HuH-7.5 (cell line): ENCODE measurements around the gene TSHB.
"Not testable (repeated sequence)": the region's sequence is repeated elsewhere in the genome, so short reads cannot be mapped to it uniquely, and the experiment has no call there.

ENCODE experiments used
- DNase-seq: peaks from one replicate; pipeline ENCODE4 v3.0.0; 2011; ENCODE audit warnings: low spot score

Gene TSHB

DNA sequence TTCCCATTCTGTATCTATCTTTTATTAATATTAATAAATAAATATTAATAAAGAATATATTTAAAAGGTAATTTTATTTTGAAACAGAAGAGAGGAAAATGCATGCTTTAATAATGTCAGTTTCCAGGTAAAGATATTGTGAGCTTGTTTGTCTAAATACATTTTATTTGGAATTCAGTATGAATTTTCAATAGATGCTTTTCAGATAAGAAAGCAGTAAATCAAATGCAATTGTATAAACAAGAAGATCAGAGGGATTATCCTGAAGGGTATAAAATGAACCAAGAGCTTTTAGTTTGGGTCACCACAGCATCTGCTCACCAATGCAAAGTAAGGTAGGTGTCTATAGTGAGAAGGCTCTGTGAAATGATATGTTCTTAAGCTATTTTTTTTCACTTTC lies at the start of gene TSHB:
TSHB (plus strand) TSS at position 301 of the 400 bp plus-strand sequence. CDS start 3,537 bp downstream, outside the sequence.
- DNase-seq = no peak

GRCh38 chr1:114982251-114982650 lies 47.4 kb upstream of the TSHB start:
- DNase-seq = no peak

- DNase-seq = no peak
These were observed 43.3 kb upstream of the TSHB start for GRCh38 chr1:114986286-114986685.

DNA sequence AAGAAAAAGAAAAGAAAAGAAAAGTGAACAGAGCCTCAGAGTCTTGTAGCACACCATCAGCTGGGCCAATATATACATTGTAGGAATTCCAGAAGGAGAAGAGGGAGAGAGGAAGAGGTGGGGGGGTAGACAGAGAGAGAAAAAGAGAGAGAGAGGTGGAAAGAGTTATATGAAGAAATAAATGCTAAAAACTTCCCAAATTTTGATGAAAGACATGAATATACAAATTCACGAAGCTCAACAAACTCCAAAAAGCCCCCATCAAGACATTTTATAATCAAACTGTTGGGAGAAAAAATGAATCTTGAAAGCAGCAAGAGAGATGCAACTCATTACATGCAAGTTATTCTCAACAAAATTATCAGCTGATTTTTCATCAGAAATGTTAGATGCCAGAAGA lies 41.5 kb upstream of the TSHB start:
- no peak for DNase-seq

DNA sequence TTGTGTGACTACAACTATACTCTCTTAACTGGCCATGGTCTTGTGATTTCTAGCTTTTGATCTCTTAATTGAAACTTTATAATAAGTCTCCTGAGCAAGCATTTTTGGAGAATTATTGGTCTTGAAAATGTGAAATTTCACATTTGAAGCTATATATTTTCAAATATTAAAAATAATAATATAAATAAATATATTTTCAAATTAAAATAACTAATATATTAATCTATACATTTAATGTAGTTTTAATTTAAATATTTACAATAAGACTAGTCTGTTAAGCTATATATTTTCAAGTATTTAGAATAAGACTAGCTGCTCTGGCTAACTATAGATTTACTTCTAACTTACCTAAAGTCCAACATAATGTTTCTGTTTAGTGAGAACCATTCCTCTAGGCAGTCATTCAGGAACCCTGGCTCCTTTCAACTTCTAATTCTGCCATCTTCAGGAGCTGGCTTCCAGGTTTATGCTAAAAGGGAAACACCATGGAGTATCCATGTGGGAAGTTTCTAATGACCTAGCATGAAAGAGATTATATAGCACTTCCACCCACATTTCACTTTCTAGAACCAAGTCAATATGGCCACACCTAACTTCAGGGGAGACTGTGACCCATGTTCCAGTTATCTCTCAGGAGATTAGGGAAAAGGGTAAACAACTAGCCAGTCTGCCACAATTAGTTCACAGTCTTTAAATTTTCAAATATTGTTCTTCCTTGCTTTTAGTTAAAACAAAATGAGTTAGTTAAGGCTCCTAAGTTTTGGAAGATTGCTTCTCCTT lies 31.9 kb upstream of the TSHB start:
- DNase-seq = no peak

DNA sequence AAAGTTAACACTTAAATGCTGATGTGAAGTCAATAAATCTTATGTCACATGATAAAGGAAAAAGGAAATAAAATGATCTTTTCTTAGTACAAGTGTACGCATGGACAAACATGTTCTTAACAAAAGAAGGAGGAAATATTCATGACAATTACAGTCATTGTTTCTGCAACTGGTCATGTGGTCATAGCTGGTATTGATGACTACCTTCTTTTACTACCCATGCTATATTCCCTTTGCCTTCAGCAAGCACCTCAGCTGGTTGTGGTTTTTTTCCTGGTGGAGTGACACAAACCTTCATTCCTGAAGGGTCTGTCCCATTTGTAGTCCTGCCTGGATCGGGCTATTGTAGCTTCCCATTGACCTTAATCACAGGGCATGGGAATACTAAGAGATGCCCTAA lies 23.4 kb upstream of the TSHB start:
- no peak for DNase-seq

- no peak for DNase-seq
These were observed 17.6 kb upstream of the TSHB start for GRCh38 chr1:115012006-115012405.

GRCh38 chr1:115012434-115012833 lies 17.2 kb upstream of the TSHB start:
- DNase-seq = no peak

DNA sequence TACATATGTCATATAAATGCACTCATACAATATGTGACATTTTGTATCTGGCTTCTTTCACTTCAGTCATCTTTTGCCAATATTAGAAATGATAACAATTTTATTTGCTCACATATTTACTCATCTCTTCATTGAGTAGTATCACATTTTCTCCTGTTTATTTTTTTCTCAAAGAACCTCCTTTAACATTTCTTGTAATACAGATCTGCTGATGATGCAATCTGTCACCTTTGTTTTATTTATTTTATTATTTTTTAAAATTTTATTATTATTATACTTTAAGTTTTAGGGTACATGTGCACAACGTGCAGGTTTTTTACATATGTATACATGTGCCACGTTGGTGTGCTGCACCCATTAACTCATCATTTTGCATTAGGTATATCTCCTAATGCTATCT lies 15.8 kb upstream of the TSHB start:
- no peak for DNase-seq

GRCh38 chr1:115019549-115019948 lies 10.1 kb upstream of the TSHB start:
- DNase-seq = not testable (repeated sequence)

GRCh38 chr1:115021145-115021544 lies 8.5 kb upstream of the TSHB start:
- DNase-seq = no peak

DNA sequence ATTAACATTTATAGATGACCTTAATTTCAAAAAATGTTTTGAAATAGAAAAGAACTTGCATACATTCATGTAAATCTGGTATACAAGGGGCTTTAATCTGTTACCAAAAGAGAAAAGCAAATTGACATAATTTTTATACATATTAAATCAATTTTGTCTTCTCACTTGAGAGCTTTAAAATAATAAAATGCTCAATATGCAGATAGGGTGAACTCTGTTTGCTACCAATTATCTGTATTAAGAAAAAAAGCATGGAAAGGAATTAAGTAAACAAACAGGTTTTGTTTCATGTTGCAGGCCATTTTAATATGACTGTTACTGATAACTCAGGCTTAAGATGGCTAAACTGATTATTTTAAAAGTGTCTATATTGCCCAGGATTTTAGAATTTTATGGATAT lies 6.0 kb upstream of the TSHB start:
- DNase-seq = no peak

DNA sequence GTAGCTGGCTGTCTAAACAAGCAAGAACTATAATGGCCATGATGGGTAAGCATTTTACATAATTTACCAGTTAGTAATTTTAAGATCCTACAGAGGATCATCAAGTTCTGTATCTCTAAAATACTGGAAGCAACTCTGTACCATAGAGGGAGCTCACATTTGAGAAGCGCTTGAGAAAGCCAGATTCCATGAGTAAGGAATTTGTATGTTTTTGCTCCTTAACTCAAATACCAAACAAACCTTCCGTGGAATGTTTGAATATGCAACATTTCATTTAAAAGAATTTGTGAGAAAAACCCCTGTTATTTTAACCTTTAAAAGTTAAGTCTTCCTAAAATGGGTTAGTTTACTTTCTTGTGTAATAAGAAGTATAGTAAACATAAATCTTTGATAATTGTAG lies 2.0 kb downstream of the TSHB start:
- DNase-seq = no peak

GRCh38 chr1:115035652-115036051 lies 6.0 kb downstream of the TSHB start:
- no peak for DNase-seq

DNA sequence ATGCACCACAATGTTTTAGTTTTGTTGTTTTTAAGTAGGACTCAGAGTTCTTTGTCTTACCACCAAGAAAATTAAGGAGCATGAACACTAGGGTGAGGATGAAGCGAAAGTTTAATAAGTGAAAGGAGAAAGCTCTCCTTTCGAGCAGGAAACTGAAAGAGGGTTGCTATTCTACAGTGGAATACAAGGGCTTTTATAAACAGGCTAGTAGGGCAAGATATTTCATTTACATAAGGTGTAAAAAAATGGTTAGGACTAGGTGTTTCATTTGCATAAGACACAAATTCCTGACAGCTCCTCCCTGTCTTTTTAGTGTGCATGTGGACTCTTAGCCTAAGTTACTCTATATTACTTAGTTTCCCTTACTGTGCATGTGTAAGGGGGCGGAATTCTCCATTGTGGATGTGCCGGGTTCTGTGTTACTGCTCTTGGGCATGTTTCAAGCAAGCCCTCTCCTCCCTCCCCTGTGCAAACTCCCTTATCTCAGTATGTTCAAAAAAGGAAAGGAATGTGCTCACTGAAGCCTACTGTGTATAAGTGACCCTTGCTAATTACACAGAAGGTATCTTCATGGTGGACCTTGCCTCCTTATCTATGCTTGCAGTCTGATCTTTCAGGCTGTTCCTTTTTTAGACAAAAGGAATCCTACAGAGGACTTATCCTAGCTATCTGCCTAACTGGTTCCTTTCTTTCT lies 7.3 kb downstream of the TSHB start:
- DNase-seq = no peak

- no peak for DNase-seq
These were observed 10.9 kb downstream of the TSHB start for GRCh38 chr1:115040501-115040900.

DNA sequence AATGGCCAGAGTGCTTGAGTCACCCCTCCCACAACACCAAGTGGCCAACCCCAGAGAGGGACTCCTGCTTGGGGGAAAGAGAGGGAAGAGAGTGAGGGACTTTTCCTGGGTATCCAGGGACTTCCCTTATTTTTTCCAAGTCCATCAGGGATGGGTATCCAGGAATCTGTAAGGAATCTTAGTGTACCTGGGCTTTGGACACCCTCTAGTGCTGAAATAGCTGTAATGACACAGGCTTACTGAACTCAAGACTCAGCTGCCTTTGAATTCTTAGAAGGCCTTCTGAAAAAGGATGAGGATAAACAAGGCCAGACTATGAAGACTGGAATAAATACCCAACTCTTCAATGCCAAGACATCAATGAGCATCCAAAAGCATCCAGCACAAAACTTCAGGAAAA lies 12.0 kb downstream of the TSHB start:
- no peak for DNase-seq

DNA sequence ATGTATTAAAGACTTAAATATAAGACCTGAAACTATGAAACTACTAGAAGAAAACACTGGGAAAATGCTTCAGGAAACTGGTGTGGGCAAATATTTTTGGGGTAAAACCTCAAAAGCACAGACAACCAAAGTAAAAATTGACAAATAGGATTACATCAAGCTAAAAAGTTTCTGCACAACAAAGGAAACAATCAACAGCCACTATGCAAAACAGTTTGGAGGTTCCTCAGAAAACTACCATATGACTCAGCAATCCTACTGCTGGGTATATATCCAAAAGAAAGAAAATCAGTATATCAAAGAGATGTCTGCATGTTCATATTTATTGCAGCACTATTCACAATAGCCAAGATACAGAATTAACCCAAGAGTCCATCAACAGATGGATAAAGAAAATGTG lies 17.1 kb downstream of the TSHB start:
- no peak for DNase-seq

- DNase-seq = no peak
These were observed 22.2 kb downstream of the TSHB start for GRCh38 chr1:115051850-115052249.

DNA sequence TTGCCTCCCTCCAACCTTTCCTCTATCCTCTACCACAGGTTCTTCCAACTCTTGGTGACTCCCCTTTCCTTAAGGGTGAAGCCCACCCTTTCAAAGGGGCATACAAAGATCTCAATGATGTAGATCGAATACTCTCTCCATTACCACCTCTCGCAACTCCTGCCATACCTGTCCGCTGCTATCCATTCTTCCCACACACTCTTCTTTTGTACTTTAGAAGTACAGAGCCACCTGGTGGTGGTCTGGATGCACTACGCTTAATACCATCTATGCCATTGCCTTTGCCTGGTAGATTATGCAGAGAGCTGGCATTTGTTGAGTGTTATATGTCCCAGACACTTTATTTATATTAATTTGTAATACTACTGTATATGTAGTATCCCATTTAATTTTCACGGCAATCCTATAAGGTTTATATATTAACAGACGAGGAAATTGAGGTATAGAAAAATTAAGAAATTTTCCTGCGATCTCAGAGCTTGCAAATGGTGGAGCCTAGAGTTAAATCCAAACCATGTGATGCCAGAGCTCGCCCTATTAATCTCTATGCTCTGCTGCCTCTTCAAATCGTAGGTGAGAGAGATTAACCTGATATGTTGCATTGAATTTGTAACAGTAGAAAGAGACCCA lies 22.9 kb downstream of the TSHB start:
- peak; percentile 53 for DNase-seq

DNA sequence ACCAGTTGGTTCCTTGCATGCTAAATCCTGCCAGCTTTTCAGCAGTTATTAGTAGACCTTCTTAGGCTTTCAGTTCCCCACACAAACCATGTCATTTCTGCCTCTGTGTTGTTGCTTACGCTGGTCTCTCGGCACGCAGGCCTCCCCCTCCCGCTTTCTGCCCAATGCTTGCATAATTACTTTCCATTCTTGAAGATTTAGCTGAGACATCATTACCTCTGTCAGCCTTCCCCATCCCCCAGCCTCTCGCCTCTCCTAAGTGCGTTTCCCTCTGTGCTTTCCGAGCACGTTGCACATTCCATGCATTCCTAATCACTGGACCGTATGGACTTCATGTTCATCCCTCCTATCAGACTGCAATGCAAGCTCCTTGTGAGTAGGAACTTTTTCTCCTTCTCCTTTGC lies 26.8 kb downstream of the TSHB start:
- DNase-seq = no peak

DNA sequence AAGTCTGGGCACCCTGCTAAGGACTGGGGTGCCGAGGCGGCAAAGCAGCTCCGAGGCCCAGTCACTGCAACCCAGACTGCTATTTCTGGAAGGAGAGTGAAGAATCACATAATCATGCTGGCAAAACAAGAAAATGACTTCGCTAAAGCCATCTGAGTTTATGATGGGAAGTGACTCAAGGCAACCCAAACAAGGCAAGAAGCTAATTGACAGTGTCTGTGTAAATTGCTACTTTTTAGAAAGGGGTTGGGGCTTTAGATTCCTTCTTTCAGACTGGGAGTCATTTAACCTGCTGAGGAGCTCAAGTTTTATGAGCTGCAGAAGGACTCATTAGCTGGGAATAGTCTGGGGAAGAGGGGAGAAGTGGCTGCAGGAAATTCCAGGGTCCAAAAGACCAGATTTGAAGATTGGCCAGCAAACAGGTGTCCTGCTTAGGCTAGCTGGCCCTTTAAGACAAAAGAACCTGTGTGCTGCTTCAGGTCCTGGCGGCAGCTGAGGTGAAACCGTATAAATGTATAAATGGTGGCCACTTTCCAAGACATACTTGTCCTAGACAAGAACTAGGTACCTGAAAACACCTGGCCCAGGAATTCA lies 28.1 kb downstream of the TSHB start:
- DNase-seq = no peak

DNA sequence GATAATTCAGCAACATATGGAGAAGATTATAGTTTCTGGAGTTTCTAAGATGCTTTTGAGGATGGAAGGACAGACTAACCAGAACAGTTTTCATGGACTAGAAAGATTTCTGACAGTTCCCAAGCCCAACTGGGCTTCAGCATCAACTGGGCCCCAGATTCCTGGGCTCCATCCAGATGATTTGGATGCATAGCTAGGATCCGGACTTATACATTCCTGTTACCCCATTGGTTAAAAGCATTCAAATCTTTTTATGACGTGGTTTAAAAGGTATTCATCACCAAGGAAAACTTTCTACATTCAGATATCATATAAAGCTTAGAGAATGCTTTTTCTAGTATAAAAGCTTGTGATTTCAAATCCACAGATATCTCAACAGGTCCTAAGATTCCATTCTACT lies 29.7 kb downstream of the TSHB start:
- no peak for DNase-seq
